HepG2 (cell line): ENCODE data around the gene H1-8. TPM values are rescaled to one million over a fixed set of nuclear protein-coding genes. Genes with fewer than 3 reads are reported as not detected.

Experiments used
- ATAC-seq: fragments of 200-7000 bp; cut with Tn5 transposase; 3 replicates; pipeline ENCODE4 v1.9.1; 2020; ENCODE audit warnings: mild to moderate bottlenecking, moderate library complexity
- BruUV-seq: library from RNA; stranded (reverse); fragments of 400-500 nt; replicated peaks from 2 replicates; lab custom pipeline; 2021; lab: Mats Ljungman, UMichigan
- CTCF ChIA-PET: fragments of 300-600 bp; formaldehyde crosslinking; extraction: SDS; loops from one replicate; lab custom pipeline; 2021; ENCODE audit warnings: low total read pairs, inconsistent platforms, low intra/inter-chr PET ratio; lab: Yijun Ruan, JAX
- POLR2A ChIA-PET: fragments of 350-600 bp; sonication (Branson Sonifier 250); formaldehyde crosslinking; loops from one replicate; lab custom pipeline; 2020; ENCODE audit warnings: antibody characterized with exemption, inconsistent platforms; lab: Yijun Ruan, JAX
- DNase-seq: peaks from one replicate; pipeline ENCODE4 v3.0.0-alpha.2; 2015; ENCODE audit warnings: low spot score
- FAIRE-seq: peaks from 3 replicates; lab custom pipeline; 2011; peaks lifted over from hg19 to GRCh38; lab: Jason Lieb, UNC
- H2AFZ ChIP-seq: one replicate; pipeline ENCODE4 v1.6.1; 2011; ENCODE audit warnings: low read length, inconsistent platforms
- H3K27ac ChIP-seq: fragments of 300-600 bp; 3 replicates; pipeline ENCODE4 v1.8.0; 2011; ENCODE audit warnings: mixed run types, mild to moderate bottlenecking, mixed read lengths, low read length, inconsistent platforms; ENCODE audit not compliant: insufficient read depth; ENCODE audit errors: extremely low read length
- H3K27me3 ChIP-seq, 2 experiments: fragments of 200-600 bp in 1 of 2; 2 replicates in 1 of 2; 3 replicates in 1 of 2; pipeline versions ENCODE4 v1.6.0 to v1.8.0; 2011; ENCODE audit warnings: low read length in 2 of 2, mild to moderate bottlenecking in 2 of 2, moderate library complexity in 2 of 2, inconsistent platforms in 1 of 2; ENCODE audit not compliant: insufficient read depth in 2 of 2, control insufficient read depth in 1 of 2
- H3K36me3 ChIP-seq, 2 experiments: fragments of 200-600 bp in 1 of 2; replicated peaks in 1 of 2; 2 replicates in 1 of 2; 3 replicates in 1 of 2; pipeline versions ENCODE4 v1.5.1 to v1.8.0; 2011; ENCODE audit warnings: low read length in 2 of 2, inconsistent platforms in 1 of 2; ENCODE audit not compliant: insufficient read depth in 2 of 2, control insufficient read depth in 1 of 2
- H3K4me1 ChIP-seq: 2 replicates; pipeline ENCODE4 v1.5.1; 2012; ENCODE audit warnings: low read length, inconsistent platforms; ENCODE audit not compliant: insufficient read depth
- H3K4me2 ChIP-seq: 2 replicates; pipeline ENCODE4 v1.6.0; 2011; ENCODE audit warnings: low read depth, low read length, inconsistent platforms
- H3K4me3 ChIP-seq, 3 experiments: fragments of 200-600 bp in 1 of 3; sonication (generic), shearing (Covaris generic) in 1 of 3; replicated peaks in 1 of 3; 2 replicates each; pipeline ENCODE4 v1.5.1; 2011 to 2016; ENCODE audit warnings: low read length in 3 of 3, inconsistent platforms in 2 of 3, low read depth in 2 of 3, mild to moderate bottlenecking in 2 of 3, control low read depth in 1 of 3, mixed read lengths in 1 of 3; ENCODE audit not compliant: insufficient read depth in 1 of 3
- H3K79me2 ChIP-seq: one replicate; pipeline ENCODE4 v1.6.1; 2011; ENCODE audit warnings: low read length, inconsistent platforms; ENCODE audit not compliant: insufficient read depth
- H3K9ac ChIP-seq: 2 replicates; pipeline ENCODE4 v1.6.0; 2011; ENCODE audit warnings: mild to moderate bottlenecking, low read depth, low read length, inconsistent platforms; ENCODE audit not compliant: insufficient read depth
- H3K9me3 ChIP-seq: 2 replicates; pipeline ENCODE4 v1.5.1; 2012; ENCODE audit warnings: mild to moderate bottlenecking, low read length
- H4K20me1 ChIP-seq: 2 replicates; pipeline ENCODE4 v1.6.0; 2011; ENCODE audit warnings: inconsistent platforms, mild to moderate bottlenecking, low read length, moderate library complexity; ENCODE audit not compliant: insufficient read depth
- FOXA1 ChIP-seq, 2 experiments: fragments of 450-650 bp in 1 of 2; sonication (generic) in 1 of 2; formaldehyde crosslinking in 1 of 2; IDR thresholded peaks; 2 replicates each; pipeline versions ENCODE4 v1.4.0 to v1.6.1; 2016 to 2020; ENCODE audit warnings: missing genetic modification reagents in 1 of 2
- NFYB ChIP-seq: sonication (generic); formaldehyde crosslinking; IDR thresholded peaks from 2 replicates; pipeline ENCODE4 v1.4.0; 2020; ENCODE audit warnings: missing genetic modification reagents
- NR1H2 ChIP-seq: sonication (generic); formaldehyde crosslinking; IDR thresholded peaks from 2 replicates; pipeline ENCODE4 v1.8.1; 2022; ENCODE audit warnings: low read depth, missing genetic modification reagents, borderline replicate concordance
- SMC3 ChIP-seq: IDR thresholded peaks from 2 replicates; pipeline ENCODE4 v1.6.1; 2011; ENCODE audit warnings: low read length, improper control_type of control experiment
- STAT6 ChIP-seq: sonication (generic); formaldehyde crosslinking; IDR thresholded peaks from 2 replicates; pipeline ENCODE4 v1.4.0; 2020; ENCODE audit warnings: missing genetic modification reagents, mild to moderate bottlenecking, borderline replicate concordance
- YEATS4 ChIP-seq: sonication (generic); formaldehyde crosslinking; IDR thresholded peaks from 2 replicates; pipeline ENCODE4 v1.4.0; 2020; ENCODE audit warnings: missing genetic modification reagents, borderline replicate concordance
- ZNF563 ChIP-seq: sonication (generic); formaldehyde crosslinking; IDR thresholded peaks from 2 replicates; pipeline ENCODE4 v1.8.0; 2022; ENCODE audit warnings: mild to moderate bottlenecking, moderate library complexity, missing genetic modification reagents
- ZNF597 ChIP-seq: sonication (generic); formaldehyde crosslinking; IDR thresholded peaks from 2 replicates; pipeline ENCODE4 v1.5.0; 2020; ENCODE audit warnings: missing genetic modification reagents
- WGBS: methylation state at CpG from one replicate; pipeline ENCODE4 v1.1.6; 2017; ENCODE audit warnings: low lambda C conversion rate; 5-methylcytosine and 5-hydroxymethylcytosine counted together
- in situ Hi-C: cut with HindIII; loops from 2 replicates; pipeline ENCODE4 v1.10.0; 2017; ENCODE audit warnings: low pct_unique_long_range_greater_than_20kb; ENCODE audit not compliant: extremely low pct_ligation_motif_present
- intact Hi-C: fragments of 100-400 bp; cut with micrococcal nuclease; formaldehyde crosslinking; loops from one replicate; pipeline ENCODE4 v1.10.0; 2022; ENCODE audit not compliant: unreplicated experiment
- polyA plus RNA-seq, 8 experiments: library from polyadenylated mRNA; depleted of rRNA in 3 of 8; stranded (reverse) in 7 of 8; unstranded in 1 of 8; fragments of >200 nt; fragmentation: Illumina TruSeq in 4 of 8; extraction: Trizol in 4 of 8; gene quantifications; 2 replicates each; pipeline versions ENCODE4 v1.2.1 to v1.2.3, GENCODE V29; 2011 to 2016; ENCODE audit warnings: low read depth in 4 of 8, missing spikeins in 1 of 8, mixed read lengths in 1 of 8; ENCODE audit not compliant: insufficient read depth in 1 of 8
- total RNA-seq, 5 experiments: library from RNA; depleted of rRNA; stranded (reverse); fragments of >200 nt; fragmentation: Illumina TruSeq; extraction: Trizol; gene quantifications; 2 replicates each; pipeline ENCODE4 v1.2.3, GENCODE V29; 2016; ENCODE audit warnings: low read depth in 1 of 5

The H1-8 gene
- total and polyA plus RNA-seq, 2 of the 13 experiments (the other 11 are each of a cell fraction or from before 2014, with no cell fraction given), result 0.08 TPM; not detected in 1

GRCh38 chr3:129530821-129531220 lies 12.2 kb upstream of the H1-8 start:
- FAIRE-seq (no peak), DNase-seq (no peak), ATAC-seq (no peak)
- no peak overlapping the region for H3K4me2 ChIP-seq
- H3K4me3 ChIP-seq, result no peak overlapping the region
- no peaks in the 10 kb centered on the region; a peak in 1 of 5 replicates for H3K27me3 ChIP-seq
- intact Hi-C loops (no loop called here), in situ Hi-C loops (no loop called here)
- H2AFZ ChIP-seq, result no peak overlapping the region
- H3K36me3 ChIP-seq, result no peaks in the 10 kb centered on the region
- H3K27ac ChIP-seq, result no peak overlapping the region
- peaks cover 53% of the 10 kb centered on the region for H3K4me1 ChIP-seq
- no peaks in the 10 kb centered on the region for H4K20me1 ChIP-seq
- WGBS, result 94% methylated on average over 12 of the region's 13 CpGs
- POLR2A ChIA-PET, result interaction anchor here (1.5 kb wide), 1 partner anchor 65 kb away, joined by 4 read pairs; no protein-coding TSS in a partner anchor
- no peaks in the 10 kb centered on the region for H3K9me3 ChIP-seq
- H3K79me2 ChIP-seq, result no peaks in the 10 kb centered on the region
- BruUV-seq, result no TSS peak
- TF ChIP-seq STAT6 (CRISPR knock-in tag), result no peak
- TF ChIP-seq FOXA1 (IDR thresholded peaks at IDR 0.05), result no peak
- no peak for TF ChIP-seq FOXA1 (CRISPR knock-in tag; IDR thresholded peaks at IDR 0.05)
- no peak for TF ChIP-seq SMC3
- no peak for TF ChIP-seq YEATS4 (CRISPR knock-in tag)
- TF ChIP-seq NFYB (CRISPR knock-in tag), result no peak
- TF ChIP-seq NR1H2, result no peak
- TF ChIP-seq ZNF563 (CRISPR knock-in tag), result no peak
- no peak for TF ChIP-seq ZNF597 (CRISPR knock-in tag)
- CTCF ChIA-PET, result no interaction called here
- H3K9ac ChIP-seq, result no peak overlapping the region
